ENCODE data around the gene WDR77.

DNA sequence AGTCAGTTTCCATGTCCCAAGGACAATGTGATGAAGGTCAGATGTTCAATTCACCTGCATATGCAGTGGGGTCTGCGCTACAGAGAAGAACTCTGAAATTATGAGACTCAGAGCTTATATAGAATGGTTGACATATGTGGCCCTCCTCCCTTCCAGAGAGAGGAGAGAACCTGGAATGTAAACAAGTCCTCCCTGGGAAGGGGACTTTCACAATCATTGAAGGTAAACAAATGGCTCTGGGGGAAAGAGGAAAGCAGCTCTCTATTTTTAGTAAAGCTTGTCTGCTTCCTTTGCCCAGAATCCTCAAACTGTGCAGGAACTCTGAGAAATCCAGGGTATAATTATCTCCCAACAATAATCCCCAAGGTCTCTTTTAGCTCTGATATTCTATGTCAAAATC lies 31.3 kb downstream of the WDR77 start:
- TF ChIP-seq, protein P1, sequence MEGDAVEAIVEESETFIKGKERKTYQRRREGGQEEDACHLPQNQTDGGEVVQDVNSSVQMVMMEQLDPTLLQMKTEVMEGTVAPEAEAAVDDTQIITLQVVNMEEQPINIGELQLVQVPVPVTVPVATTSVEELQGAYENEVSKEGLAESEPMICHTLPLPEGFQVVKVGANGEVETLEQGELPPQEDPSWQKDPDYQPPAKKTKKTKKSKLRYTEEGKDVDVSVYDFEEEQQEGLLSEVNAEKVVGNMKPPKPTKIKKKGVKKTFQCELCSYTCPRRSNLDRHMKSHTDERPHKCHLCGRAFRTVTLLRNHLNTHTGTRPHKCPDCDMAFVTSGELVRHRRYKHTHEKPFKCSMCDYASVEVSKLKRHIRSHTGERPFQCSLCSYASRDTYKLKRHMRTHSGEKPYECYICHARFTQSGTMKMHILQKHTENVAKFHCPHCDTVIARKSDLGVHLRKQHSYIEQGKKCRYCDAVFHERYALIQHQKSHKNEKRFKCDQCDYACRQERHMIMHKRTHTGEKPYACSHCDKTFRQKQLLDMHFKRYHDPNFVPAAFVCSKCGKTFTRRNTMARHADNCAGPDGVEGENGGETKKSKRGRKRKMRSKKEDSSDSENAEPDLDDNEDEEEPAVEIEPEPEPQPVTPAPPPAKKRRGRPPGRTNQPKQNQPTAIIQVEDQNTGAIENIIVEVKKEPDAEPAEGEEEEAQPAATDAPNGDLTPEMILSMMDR (conservative IDR thresholded peaks at IDR 0.05 in 1 of 2, IDR thresholded peaks at IDR 0.05 in 1 of 2; ENCODE audit: extremely low read depth in 1 of 2, insufficient read depth in 1 of 2, low read depth in 1 of 2, low read length in 2 of 2): no peak
- no peak for TF ChIP-seq EZH2 (IDR thresholded peaks at IDR 0.05; ENCODE audit: borderline replicate concordance, low read length)
